Smooth muscle cell (in vitro differentiated cells): ENCODE results near the gene ANKRD11. TPM values are rescaled to one million over a fixed set of nuclear protein-coding genes. Genes with fewer than 3 reads are reported as not detected.

ENCODE experiments used
- DNase-seq: peaks from one replicate; lab custom pipeline; 2025; ENCODE audit not compliant: unreplicated experiment; lab: John Stamatoyannopoulos, UW
- H2AFZ ChIP-seq: fragments of 200-600 bp; sonication (generic); 2 replicates; pipeline ENCODE4 v1.6.0; 2016; ENCODE audit warnings: antibody characterized with exemption, low read depth, mild to moderate bottlenecking
- H3F3A ChIP-seq: fragments of 200-600 bp; sonication (generic); 2 replicates; pipeline ENCODE4 v1.6.0; 2017; ENCODE audit warnings: antibody characterized with exemption, low read depth
- H3K27ac ChIP-seq: fragments of 200-600 bp; sonication (generic); 2 replicates; pipeline ENCODE4 v1.5.1; 2016; ENCODE audit warnings: low read depth, mild to moderate bottlenecking
- H3K27me3 ChIP-seq: fragments of 200-600 bp; sonication (generic); 2 replicates; pipeline ENCODE4 v1.6.1; 2016; ENCODE audit warnings: low read depth, mild to moderate bottlenecking
- H3K36me3 ChIP-seq: fragments of 200-600 bp; sonication (generic); 2 replicates; pipeline ENCODE4 v1.5.1; 2016; ENCODE audit warnings: low read depth
- H3K4me1 ChIP-seq: fragments of 200-600 bp; sonication (generic); 2 replicates; pipeline ENCODE4 v1.5.1; 2016; ENCODE audit warnings: low read depth
- H3K4me2 ChIP-seq: fragments of 200-600 bp; sonication (generic); 2 replicates; pipeline ENCODE4 v1.6.0; 2016; ENCODE audit warnings: mild to moderate bottlenecking
- H3K4me3 ChIP-seq: fragments of 200-600 bp; sonication (generic); 2 replicates; pipeline ENCODE4 v1.5.1; 2016; ENCODE audit warnings: mild to moderate bottlenecking
- H3K79me2 ChIP-seq: fragments of 200-600 bp; sonication (generic); 2 replicates; pipeline ENCODE4 v1.6.0; 2016; ENCODE audit warnings: low read depth, mild to moderate bottlenecking
- H3K9ac ChIP-seq: fragments of 200-600 bp; sonication (generic); 2 replicates; pipeline ENCODE4 v1.6.0; 2016; ENCODE audit warnings: low read depth
- H3K9me3 ChIP-seq: fragments of 200-600 bp; sonication (generic); replicated peaks from 2 replicates; pipeline ENCODE4 v1.5.1; 2016; ENCODE audit warnings: low read depth
- H4K20me1 ChIP-seq: fragments of 200-600 bp; sonication (generic); 2 replicates; pipeline ENCODE4 v1.6.0; 2016; ENCODE audit warnings: low read depth
- CTCF ChIP-seq: fragments of 200-600 bp; sonication (generic); IDR thresholded peaks from 2 replicates; pipeline ENCODE4 v1.5.1; 2017; ENCODE audit warnings: borderline replicate concordance, mild to moderate bottlenecking, antibody characterized with exemption; ENCODE audit not compliant: insufficient read depth, poor library complexity, severe bottlenecking
- WGBS: methylation state at CpG from one replicate; pipeline ENCODE4 v1.1.7; 2016; ENCODE audit warnings: low lambda C conversion rate; 5-methylcytosine and 5-hydroxymethylcytosine counted together
- polyA plus RNA-seq: library from polyadenylated mRNA; unstranded; fragments of >200 nt; fragmentation: Nextera tagmentation; extraction: Ambion mirVana; gene quantifications from 2 replicates; pipeline ENCODE4 v1.2.1, GENCODE V29; 2016
- total RNA-seq: library from RNA; depleted of rRNA; stranded (reverse); fragments of >200 nt; gene quantifications from 2 replicates; pipeline ENCODE4 v1.2.3, GENCODE V29; 2014

Gene ANKRD11
- total and polyA plus RNA-seq, 2 experiments from 2014 or later: 31.5 to 105 TPM

- peaks cover 13% of the 10 kb centered on the region for H3K4me1 ChIP-seq
- H4K20me1 ChIP-seq: peaks cover 100% of the 10 kb centered on the region
- no peak for DNase-seq
Measured at GRCh38 chr16:89315791-89316581, 174.4 kb downstream of the ANKRD11 start.

GRCh38 chr16:89315271-89315670 is 175.1 kb downstream of the ANKRD11 start:
- Histone ChIP-seq H4K20me1 (peaks cover 100% of the 10 kb centered on the region), H3K79me2 (peaks cover 92% of the 10 kb centered on the region), H3K4me1 (peaks cover 8% of the 10 kb centered on the region), H3K27ac (peak overlapping the region; percentile 45), H3K27me3 (no peaks in the 10 kb centered on the region), H3K4me2 (no peak overlapping the region), H3K4me3 (no peak overlapping the region), H3K9me3 (no peaks in the 10 kb centered on the region), H2AFZ (no peak overlapping the region), H3F3A (peaks cover 23% of the 10 kb centered on the region), H3K36me3 (no peaks in the 10 kb centered on the region), H3K9ac (no peak overlapping the region)
- TF ChIP-seq CTCF: no peak
- no peak for DNase-seq
- WGBS: 96% methylated on average over 17 of the region's 19 CpGs

More at GRCh38 chr16:89315791-89316581, 174.4 kb downstream of the ANKRD11 start:
- Histone ChIP-seq H3K79me2 (peaks cover 90% of the 10 kb centered on the region), H3K27me3 (no peaks in the 10 kb centered on the region), H3K9me3 (no peaks in the 10 kb centered on the region), H3K36me3 (no peaks in the 10 kb centered on the region), H3K4me2 (no peak overlapping the region), H3K9ac (no peak overlapping the region), H3F3A (peaks cover 23% of the 10 kb centered on the region), H2AFZ (no peak overlapping the region), H3K4me3 (no peak overlapping the region), H3K27ac (peak overlapping the region; percentile 45)
- no peak for TF ChIP-seq CTCF
- WGBS: 80% methylated on average over 20 of the region's 20 CpGs

DNA sequence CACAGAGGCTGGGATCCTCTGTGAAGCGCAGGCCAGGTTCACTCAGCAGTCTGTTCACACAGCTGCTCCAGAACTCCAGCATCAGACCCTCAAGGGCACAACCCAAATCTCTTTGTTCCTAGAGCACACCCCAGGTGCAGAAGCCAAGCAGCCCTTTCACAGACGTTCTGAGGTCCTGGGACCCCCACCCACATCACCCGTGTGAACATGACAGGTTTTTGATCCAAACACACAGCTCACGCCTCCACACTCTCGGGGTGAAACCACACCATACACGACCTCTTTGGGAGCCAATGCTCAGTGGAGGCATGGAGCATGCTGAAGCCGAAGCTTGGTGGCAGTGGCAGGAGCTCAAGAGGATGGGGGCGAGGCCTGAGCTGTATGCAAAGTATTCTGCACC is 175.5 kb downstream of the ANKRD11 start:
- Histone ChIP-seq H3K4me1 (peaks cover 8% of the 10 kb centered on the region), H3F3A (peaks cover 21% of the 10 kb centered on the region), H3K9ac (no peak overlapping the region), H3K4me3 (no peak overlapping the region), H3K9me3 (no peaks in the 10 kb centered on the region), H3K27me3 (no peaks in the 10 kb centered on the region), H3K79me2 (peaks cover 96% of the 10 kb centered on the region), H4K20me1 (peaks cover 100% of the 10 kb centered on the region), H3K4me2 (no peak overlapping the region), H3K27ac (peak overlapping the region; percentile 45), H2AFZ (no peak overlapping the region), H3K36me3 (no peaks in the 10 kb centered on the region)
- WGBS: 90% methylated on average over 8 of the region's 8 CpGs
- TF ChIP-seq CTCF: no peak
- DNase-seq: no peak
